Stimulated activated CD4-positive, alpha-beta T cell treated with anti-CD3 and anti-CD28 coated beads, Interleukin-2, amount 100 ng/mL, for 24 hours (primary cell): ENCODE data around the gene MAML3.

Source experiments
- DNase-seq, 2 donors: peaks; one replicate each; pipeline ENCODE4 v3.0.0-alpha.2; 2020

MAML3 gene

GRCh38 chr4:140068271-140068670 is 85.7 kb downstream of the MAML3 start:
- no peak for DNase-seq

- no peak for DNase-seq
These were observed 87.7 kb downstream of the MAML3 start for GRCh38 chr4:140066031-140066930.

DNA sequence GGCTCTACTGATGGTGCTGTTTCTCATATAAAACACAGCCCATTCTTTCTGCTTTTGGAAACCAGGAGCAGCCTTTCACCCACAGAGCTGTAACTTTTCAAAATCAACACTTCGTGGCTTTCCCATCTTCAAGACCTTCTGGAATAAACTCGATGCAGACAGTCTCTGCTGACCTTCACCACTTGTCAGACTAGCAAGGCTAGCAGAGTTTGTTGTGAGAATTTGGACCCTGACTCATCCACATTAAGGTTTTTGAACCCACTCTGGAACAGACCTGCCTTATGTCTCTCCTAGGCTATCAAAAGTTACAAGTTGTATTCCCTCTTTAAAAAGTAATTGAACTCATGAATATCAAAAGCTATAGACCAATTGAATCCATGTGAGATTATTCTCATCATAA is 88.6 kb downstream of the MAML3 start:
- no peak for DNase-seq

DNA sequence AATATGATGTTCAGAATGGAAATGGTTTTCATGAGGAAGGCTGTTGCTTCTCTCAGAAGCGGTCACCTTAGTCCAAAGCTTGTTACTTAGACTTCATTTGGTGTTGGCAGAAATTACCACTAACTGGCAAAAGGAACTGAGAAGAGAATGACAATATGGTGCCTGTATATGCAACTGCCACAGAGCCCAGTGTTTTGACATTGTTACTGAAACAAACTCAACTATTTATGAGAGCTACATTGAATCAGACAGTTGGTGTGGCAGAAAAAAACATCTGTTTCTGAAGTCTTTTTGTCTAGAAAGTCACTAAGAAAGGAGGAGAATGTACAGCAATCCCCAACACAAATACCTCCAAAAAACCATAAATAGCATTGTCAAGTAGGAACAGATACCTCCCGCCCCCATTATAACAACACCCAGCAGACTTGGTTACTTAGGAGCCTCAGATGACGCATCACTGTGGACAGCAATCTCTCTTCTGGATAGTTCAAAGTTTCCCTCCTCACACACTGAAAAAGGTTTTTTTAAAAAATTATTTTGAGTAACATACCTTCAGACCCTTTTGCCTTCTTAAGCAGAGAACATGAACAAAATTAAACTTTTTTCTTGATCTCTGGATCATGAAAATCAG is 92.2 kb downstream of the MAML3 start:
- DNase-seq: no peak

- DNase-seq: no peak
These were observed 92.8 kb downstream of the MAML3 start for GRCh38 chr4:140061194-140061593.

DNA sequence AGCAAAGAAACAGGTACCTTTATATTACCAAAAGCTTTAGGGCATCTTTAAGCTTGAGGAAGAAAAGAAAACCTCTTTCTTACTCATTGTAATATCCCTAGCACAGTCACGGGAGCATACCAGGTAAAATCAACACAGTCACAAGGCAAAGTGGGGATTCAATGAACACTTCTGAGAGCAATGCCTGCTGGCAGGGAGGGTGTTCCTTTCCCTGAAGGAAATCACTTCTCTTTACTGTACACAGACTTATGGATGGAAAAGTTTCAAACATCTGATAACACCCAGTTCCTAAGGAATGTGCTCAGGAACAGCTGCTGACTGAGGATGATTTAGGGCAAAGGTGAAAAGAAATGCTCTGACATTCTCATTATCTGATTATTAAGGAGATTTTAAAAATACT is 94.8 kb downstream of the MAML3 start:
- no peak for DNase-seq

DNA sequence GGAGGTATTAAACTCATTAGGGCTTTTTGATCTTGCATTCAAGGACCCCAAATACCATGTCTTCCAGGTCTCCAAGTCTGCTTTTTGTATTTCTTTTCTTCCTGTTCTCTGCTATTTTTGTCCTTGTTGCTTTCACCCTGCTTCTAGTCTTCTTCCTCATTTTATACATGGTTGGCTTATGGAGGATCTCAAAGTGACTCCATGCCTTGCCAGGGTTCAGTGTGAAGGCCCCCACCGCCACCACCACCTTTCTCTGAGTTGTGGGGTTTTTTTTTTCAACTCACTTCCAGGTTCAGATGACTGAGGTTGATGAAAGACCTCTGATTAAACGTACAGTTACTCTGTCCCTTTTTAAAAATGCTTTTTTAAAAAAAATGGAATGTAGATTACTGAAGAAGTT is 96.3 kb downstream of the MAML3 start:
- DNase-seq: no peak

DNA sequence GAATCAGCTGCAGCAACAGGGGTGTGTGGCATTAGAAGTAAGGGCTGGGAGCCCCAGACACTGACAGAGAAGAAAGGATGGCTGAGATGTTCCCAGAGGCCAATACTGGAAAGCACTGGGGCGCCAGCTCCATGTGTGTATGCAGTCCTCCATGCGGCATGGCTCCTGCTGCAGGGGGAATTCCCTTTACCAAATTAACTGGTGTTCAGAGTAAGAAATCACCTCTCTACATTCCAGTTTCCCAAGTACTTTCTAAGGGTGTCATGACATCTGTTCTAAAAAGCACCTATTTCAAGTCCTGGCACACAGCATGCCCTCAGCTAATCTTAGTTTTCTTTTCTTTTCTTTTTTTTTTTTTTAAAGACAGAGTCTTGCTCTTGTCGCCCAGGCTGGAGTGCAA is 98.0 kb downstream of the MAML3 start:
- DNase-seq: no peak

- no peak for DNase-seq
These were observed 99.1 kb downstream of the MAML3 start for GRCh38 chr4:140054861-140055260.

GRCh38 chr4:140053185-140053584 is 100.8 kb downstream of the MAML3 start:
- DNase-seq: no peak

DNA sequence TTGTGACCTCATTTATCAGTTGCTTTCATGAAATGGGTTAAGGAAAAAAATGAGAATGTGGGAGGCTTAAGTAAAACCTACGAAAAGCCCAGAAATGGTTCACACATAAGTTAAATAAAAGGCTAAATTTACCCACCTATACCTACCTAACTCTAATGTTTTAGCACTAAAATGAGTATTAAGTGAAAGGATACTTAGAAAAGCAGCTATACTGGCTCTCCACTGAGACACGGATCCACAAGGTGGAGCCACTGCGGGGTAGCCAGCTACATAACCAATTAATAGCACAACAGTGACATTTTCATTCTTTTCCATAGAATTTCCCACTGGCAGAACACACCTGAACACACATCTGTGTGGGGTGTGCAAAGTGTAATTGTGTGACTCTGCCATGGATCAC is 101.9 kb downstream of the MAML3 start:
- peak; percentile 39 for DNase-seq

- DNase-seq: no peak
These were observed 103.9 kb downstream of the MAML3 start for GRCh38 chr4:140049849-140050637.

DNA sequence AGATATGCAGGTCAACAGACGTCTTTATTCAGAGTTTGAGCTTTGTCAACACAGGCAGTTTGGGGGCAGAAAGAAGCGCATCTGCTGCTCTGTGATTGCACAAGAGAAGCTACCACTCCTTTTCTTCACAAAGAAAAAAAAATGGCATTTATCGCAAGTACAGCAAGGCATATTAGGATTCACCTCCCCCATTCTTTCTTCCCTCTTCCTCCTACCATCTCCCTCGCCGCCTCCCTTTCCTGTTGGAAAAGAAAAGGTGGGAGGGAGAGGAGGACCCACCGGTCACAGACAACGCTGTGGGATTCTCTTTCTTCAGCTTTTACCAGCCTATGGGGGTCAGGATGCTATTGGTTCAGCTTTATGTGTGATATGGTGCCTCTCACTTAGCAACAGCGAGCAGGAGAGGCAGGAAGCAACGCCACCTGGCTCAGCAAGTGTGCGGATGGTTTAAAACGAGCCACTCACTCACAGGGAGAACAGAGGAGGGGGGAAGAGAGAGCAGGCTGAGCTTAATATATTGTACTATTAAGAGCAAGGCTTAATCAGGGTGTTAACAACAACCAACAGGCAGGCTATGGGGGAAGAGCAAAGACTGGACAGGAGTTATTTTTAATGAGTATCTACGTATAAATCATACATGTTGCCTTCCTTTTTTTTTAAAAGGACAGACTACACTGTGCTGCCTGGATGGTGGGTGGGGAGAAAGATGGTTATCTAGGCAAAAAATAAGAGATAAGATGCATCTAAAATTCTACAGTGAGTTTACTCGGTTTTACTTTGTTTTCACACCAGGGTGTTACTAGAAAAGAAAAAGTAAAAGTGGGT is 104.7 kb downstream of the MAML3 start:
- peak; percentile 28 to 39 for DNase-seq

GRCh38 chr4:140048419-140048995 is 105.5 kb downstream of the MAML3 start:
- no peak for DNase-seq

- no peak for DNase-seq
These were observed 106.2 kb downstream of the MAML3 start for GRCh38 chr4:140047786-140048185.

DNA sequence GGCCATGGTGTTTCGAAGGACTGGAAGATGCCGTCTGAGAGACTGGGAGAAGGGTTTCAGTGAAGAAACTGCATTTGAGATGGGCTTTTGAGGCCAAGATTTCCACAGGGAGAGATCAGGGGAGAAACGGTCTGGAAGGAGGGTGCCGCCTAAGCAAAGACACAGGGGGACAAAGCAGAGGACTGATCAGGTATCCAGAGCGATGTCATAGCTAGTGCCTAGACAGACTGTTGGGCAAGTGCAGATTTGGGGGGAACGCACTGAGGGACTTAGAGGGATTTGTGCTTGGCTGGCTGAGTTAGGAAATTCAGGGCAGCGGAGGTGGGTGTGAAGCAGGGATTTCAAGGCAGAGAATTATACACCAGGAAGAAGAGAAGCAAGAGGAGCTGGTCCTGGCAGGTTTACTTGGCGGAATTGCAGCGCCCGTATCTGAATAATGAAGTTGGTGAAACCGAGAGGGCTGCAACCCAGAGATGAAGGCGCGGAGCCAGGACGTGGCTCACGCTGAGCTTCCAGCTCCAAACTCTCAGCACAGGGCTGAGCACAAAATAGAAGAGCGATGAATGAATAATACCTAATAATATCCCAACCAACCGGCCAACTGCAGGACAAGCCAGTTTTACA is 106.9 kb downstream of the MAML3 start:
- no peak for DNase-seq

DNA sequence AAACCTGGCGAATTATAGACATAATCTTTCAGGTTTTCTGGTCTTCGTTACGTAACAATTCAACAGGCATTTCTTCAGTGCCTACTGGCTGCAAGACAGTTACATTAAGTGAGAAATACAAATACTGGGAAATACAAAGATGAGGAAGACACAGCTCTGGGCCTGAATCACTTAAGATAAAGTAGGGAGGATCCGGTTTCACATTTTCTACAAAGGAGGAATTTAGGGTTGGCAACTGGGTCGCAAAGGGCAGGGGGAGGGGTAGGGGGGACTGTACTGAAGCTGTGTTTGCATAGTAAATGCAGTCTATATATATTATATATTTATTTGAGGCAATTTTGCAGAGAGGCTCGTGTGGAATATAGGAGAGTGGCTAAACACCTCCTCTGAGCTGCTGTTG is 107.4 kb downstream of the MAML3 start:
- no peak for DNase-seq

DNA sequence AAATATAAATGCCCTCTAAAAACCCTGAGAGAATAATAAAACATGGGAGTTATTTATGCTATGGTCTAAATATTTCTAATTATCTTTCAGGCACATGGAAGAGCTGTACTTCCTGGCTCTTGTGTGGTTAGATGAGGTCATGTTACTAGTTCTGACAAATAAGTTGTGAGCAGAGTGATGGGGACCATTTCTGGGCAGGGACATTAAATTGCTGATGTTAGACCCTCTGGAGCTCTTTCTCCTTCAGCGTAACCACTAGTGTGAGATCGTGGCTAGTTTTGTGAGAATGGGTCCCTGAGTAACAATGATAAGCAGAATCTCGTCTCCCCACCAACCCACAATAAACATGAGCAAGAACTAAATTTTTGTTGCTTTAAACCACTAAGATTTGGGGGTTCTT is 108.0 kb downstream of the MAML3 start:
- no peak for DNase-seq

- DNase-seq: no peak
These were observed 109.6 kb downstream of the MAML3 start for GRCh38 chr4:140044337-140044902.

DNA sequence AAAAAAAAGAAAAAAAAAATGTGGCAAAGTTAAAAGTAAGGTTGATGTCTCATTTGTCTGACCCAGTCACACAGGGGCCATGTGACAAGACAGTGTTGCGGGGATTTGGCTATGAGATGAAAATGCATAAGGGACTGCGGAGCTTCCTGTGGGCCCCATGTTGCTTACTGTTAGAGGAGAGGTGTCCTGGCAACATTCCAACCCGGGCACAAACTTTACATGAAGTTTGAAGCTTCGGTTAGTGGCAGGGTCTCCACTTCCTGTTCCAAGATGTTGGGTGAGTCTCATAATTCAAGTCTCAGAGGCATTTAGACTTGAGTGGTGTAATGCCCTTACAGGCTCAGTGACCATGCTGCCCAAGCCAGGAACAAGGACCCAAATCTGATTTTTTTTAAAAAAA is 111.3 kb downstream of the MAML3 start:
- no peak for DNase-seq

DNA sequence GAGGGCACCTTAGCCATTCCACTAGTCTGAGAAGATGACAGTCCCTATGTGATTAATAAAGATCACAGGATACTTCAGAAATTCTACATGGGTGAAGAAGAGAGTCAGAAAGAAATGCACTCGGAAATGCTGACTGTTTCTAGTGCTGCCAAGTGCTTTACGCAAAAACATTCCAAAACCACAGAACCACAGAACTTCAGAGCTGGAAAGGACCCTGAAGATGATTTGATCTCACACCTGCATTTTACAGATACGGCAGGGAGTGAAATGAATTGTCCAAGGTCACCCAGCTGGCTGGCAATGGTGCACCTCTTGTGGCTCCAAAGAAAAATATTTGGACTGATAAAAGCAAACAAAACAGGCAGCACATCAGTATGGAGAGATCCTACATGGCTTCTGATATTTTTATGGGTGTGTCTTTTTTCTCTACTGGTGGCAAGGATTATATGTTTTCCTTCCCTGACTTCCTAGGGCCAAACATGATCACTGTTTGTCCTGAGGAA is 115.9 kb downstream of the MAML3 start:
- DNase-seq: no peak
